Neural progenitor cell (in vitro differentiated cells): ENCODE measurements around the gene HEMGN.

Experiments used
- EZH2 ChIP-seq: fragments of 200-600 bp; sonication (generic); IDR thresholded peaks from 2 replicates; pipeline ENCODE4 v1.6.1; 2017; ENCODE audit warnings: antibody characterized with exemption, mild to moderate bottlenecking, moderate library complexity
- EZH2phosphoT487 ChIP-seq: fragments of 200-600 bp; sonication (generic); IDR thresholded peaks from 2 replicates; pipeline ENCODE4 v1.6.1; 2017; ENCODE audit warnings: antibody characterized with exemption
- TF ChIP-seq, protein P1 (sequence below): fragments of 200-600 bp; sonication (generic); IDR thresholded peaks from 2 replicates; pipeline ENCODE4 v1.5.1; 2017; ENCODE audit warnings: antibody characterized with exemption, mild to moderate bottlenecking

- TF ChIP-seq, protein P1, sequence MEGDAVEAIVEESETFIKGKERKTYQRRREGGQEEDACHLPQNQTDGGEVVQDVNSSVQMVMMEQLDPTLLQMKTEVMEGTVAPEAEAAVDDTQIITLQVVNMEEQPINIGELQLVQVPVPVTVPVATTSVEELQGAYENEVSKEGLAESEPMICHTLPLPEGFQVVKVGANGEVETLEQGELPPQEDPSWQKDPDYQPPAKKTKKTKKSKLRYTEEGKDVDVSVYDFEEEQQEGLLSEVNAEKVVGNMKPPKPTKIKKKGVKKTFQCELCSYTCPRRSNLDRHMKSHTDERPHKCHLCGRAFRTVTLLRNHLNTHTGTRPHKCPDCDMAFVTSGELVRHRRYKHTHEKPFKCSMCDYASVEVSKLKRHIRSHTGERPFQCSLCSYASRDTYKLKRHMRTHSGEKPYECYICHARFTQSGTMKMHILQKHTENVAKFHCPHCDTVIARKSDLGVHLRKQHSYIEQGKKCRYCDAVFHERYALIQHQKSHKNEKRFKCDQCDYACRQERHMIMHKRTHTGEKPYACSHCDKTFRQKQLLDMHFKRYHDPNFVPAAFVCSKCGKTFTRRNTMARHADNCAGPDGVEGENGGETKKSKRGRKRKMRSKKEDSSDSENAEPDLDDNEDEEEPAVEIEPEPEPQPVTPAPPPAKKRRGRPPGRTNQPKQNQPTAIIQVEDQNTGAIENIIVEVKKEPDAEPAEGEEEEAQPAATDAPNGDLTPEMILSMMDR, result no peak
- TF ChIP-seq EZH2 (no peak), EZH2phosphoT487 (no peak)
These were observed 18.7 kb downstream of the HEMGN start for GRCh38 chr9:97919217-97919813.
